ENCODE data around the gene NXPH1.

Gene NXPH1

DNA sequence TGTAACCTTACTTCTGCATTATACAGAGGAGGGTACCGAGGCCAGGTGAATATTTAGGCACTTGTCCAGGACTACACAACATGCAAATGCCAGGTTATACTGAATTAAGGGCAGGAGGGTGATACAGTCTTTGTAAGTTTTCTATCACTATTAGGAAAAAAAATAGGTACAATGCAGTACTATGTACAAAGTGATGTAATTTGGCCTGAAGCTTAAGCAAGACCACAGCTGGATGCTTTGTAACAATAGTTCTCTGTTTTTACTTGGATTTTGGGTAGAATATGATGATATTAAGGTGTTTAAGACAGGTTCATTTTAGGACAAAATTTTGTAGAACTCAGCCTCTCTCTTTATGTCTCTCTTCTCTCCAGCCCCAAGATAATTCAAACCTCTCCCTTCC lies 2.8 kb upstream of the NXPH1 start:
- Histone ChIP-seq H3K9me3 (ENCODE audit: insufficient read depth, low read length) (no peaks in the 10 kb centered on the region), H3K27ac (ENCODE audit: low read length) (no peak overlapping the region), H3K4me1 (ENCODE audit: low read length) (no peaks in the 10 kb centered on the region), H3K27me3 (ENCODE audit: low read depth, low read length) (no peaks in the 10 kb centered on the region), H2AFZ (ENCODE audit: low read depth, low read length) (no peak overlapping the region), H3K36me3 (replicated peaks; ENCODE audit: low read depth, low read length) (no peaks in the 10 kb centered on the region), H3K9ac (ENCODE audit: low read length) (no peak overlapping the region), H3K79me2 (ENCODE audit: low read length) (no peaks in the 10 kb centered on the region), H3K4me2 (ENCODE audit: low read length) (no peak overlapping the region), H4K20me1 (ENCODE audit: insufficient read depth, low read length) (no peaks in the 10 kb centered on the region), H3K4me3 (ENCODE audit: low read length) (no peak overlapping the region)
- TF ChIP-seq, protein P1, sequence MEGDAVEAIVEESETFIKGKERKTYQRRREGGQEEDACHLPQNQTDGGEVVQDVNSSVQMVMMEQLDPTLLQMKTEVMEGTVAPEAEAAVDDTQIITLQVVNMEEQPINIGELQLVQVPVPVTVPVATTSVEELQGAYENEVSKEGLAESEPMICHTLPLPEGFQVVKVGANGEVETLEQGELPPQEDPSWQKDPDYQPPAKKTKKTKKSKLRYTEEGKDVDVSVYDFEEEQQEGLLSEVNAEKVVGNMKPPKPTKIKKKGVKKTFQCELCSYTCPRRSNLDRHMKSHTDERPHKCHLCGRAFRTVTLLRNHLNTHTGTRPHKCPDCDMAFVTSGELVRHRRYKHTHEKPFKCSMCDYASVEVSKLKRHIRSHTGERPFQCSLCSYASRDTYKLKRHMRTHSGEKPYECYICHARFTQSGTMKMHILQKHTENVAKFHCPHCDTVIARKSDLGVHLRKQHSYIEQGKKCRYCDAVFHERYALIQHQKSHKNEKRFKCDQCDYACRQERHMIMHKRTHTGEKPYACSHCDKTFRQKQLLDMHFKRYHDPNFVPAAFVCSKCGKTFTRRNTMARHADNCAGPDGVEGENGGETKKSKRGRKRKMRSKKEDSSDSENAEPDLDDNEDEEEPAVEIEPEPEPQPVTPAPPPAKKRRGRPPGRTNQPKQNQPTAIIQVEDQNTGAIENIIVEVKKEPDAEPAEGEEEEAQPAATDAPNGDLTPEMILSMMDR (IDR thresholded peaks at IDR 0.05; ENCODE audit: low read depth, low read length): no peak
- TF ChIP-seq EZH2phosphoT487 (IDR thresholded peaks at IDR 0.05; ENCODE audit: low read depth): no peak

DNA sequence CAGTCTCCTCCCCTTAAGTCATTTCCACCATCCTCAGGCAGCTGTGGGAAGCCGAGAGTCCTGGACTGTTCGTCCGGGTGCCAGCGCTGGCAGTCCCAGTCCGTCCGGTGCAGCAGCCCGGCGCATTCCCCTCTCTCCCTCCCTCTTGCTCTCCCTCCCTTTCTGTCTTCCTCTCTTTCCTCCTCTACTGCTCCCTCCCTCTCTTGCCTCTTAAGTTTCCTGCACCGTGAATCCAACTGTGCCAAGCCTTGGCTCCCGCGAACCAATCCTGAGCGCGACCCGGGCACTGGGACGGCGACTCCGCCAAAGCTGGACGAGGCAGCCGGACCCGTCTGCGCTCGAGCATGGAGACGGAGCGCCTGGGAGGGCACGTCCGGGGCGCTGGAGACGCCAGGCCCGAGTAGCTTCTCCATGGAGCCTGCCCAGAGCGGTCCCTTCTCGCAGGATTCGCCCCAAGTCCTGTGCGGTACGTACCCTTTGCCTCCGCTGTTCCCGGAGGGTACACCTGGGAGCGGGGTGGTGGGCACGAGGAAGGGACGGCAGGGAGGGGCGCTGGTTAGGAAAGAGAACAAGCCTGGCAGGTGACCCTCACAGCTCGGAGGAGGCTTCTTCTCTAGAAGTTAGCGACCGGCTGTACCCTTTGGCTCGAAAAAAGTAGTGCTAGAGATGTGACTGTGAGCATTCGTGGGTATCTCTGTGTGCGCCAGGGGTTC lies 1.0 kb downstream of the NXPH1 start:
- no peak overlapping the region for H3K4me2 ChIP-seq (ENCODE audit: low read length)
- H3K36me3 ChIP-seq (replicated peaks; ENCODE audit: low read depth, low read length): no peaks in the 10 kb centered on the region
- TF ChIP-seq, protein P1 (IDR thresholded peaks at IDR 0.05; ENCODE audit: low read depth, low read length): no peak
- TF ChIP-seq EZH2phosphoT487 (IDR thresholded peaks at IDR 0.05; ENCODE audit: low read depth): no peak
- H3K4me3 ChIP-seq (ENCODE audit: low read length): no peak overlapping the region
- H3K9ac ChIP-seq (ENCODE audit: low read length): no peak overlapping the region
- H2AFZ ChIP-seq (ENCODE audit: low read depth, low read length): no peak overlapping the region
- no peaks in the 10 kb centered on the region for H3K79me2 ChIP-seq (ENCODE audit: low read length)
- H4K20me1 ChIP-seq (ENCODE audit: insufficient read depth, low read length): no peaks in the 10 kb centered on the region
- no peaks in the 10 kb centered on the region for H3K27me3 ChIP-seq (ENCODE audit: low read depth, low read length)
- H3K4me1 ChIP-seq (ENCODE audit: low read length): peaks cover 3% of the 10 kb centered on the region; the same call in 1 of the 2 replicates
- no peaks in the 10 kb centered on the region for H3K9me3 ChIP-seq (ENCODE audit: insufficient read depth, low read length)
- H3K27ac ChIP-seq (ENCODE audit: low read length): no peak overlapping the region

DNA sequence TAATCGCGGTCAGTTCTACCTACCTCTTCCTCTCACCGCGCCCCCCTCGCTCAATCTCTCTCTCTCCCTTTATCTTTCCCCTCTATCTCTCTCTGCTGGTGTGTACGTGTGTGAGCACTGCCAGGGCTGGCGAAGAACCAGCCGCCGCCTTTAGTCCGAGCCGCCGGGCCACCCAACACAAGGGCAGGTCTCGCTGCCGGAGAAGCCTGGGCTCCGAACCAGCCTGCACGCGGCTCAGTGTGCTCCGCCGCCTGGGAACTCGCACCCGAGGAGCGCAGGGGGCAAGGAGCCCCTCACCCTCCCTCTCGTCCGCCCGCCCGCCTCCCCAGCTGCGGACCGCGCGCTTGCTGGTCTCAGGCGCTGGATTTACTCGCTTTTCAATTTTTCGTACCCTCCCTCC lies 1.7 kb downstream of the NXPH1 start:
- no peak overlapping the region for H2AFZ ChIP-seq (ENCODE audit: low read depth, low read length)
- H3K79me2 ChIP-seq (ENCODE audit: low read length): no peaks in the 10 kb centered on the region
- TF ChIP-seq, protein P1 (IDR thresholded peaks at IDR 0.05; ENCODE audit: low read depth, low read length): no peak
- no peak for TF ChIP-seq EZH2phosphoT487 (IDR thresholded peaks at IDR 0.05; ENCODE audit: low read depth)
- H3K36me3 ChIP-seq (replicated peaks; ENCODE audit: low read depth, low read length): no peaks in the 10 kb centered on the region
- H4K20me1 ChIP-seq (ENCODE audit: insufficient read depth, low read length): no peaks in the 10 kb centered on the region
- no peaks in the 10 kb centered on the region for H3K27me3 ChIP-seq (ENCODE audit: low read depth, low read length)
- H3K27ac ChIP-seq (ENCODE audit: low read length): no peak overlapping the region
- H3K4me1 ChIP-seq (ENCODE audit: low read length): peaks cover 3% of the 10 kb centered on the region; the same call in 1 of the 2 replicates
- H3K9me3 ChIP-seq (ENCODE audit: insufficient read depth, low read length): no peaks in the 10 kb centered on the region
- H3K9ac ChIP-seq (ENCODE audit: low read length): no peak overlapping the region
- no peak overlapping the region for H3K4me2 ChIP-seq (ENCODE audit: low read length)
- no peak overlapping the region for H3K4me3 ChIP-seq (ENCODE audit: low read length)

DNA sequence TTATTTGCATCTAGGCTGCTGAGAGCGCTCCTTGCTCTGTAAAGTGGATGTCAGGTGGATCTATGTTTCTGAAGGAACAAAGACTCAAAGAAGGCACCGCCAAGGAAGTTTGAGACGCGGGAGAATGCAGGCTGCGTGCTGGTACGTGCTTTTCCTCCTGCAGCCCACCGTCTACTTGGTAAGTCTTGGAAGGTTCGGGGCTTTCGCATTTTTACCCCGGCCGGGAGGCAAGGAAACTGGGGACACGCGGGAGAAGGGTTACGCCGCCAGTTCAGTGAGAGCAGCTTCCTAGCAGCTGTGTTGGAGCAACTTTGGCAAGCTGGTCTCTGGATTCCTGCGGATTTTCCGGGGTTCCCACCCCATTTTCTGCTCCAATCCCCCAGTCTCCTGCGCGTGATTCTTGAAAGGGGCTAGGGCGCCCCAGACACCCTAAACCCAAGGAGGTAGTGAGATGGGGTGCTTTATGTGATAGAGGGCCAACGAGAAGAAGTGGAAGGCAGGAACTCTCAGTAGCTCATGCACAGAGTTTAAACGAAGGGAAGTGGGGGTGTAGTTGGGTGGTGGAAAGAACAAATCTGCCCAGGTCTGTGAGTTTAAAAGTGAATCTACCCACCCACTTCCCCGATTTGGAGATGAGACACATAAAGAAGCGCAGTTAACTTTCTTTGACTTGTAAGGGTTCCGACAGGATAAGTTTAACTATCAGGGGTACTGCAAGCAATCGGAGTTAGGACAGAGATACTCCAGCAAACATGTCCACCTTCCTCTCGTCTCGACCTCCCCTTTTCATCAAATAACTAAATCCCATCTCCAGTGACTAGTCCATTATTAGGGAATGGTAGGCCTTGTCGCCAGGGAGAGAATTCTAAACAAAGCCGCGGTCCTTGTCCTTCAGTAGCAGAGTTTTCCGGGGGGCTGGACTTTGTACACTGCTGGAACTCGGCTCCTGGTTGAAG lies 2.5 kb downstream of the NXPH1 start:
- Histone ChIP-seq H3K4me1 (ENCODE audit: low read length) (peaks cover 3% of the 10 kb centered on the region; the same call in 1 of the 2 replicates), H2AFZ (ENCODE audit: low read depth, low read length) (no peak overlapping the region), H3K79me2 (ENCODE audit: low read length) (no peaks in the 10 kb centered on the region), H3K36me3 (replicated peaks; ENCODE audit: low read depth, low read length) (no peaks in the 10 kb centered on the region), H3K9ac (ENCODE audit: low read length) (no peak overlapping the region), H3K4me3 (ENCODE audit: low read length) (no peak overlapping the region), H3K27ac (ENCODE audit: low read length) (no peak overlapping the region), H4K20me1 (ENCODE audit: insufficient read depth, low read length) (no peaks in the 10 kb centered on the region), H3K27me3 (ENCODE audit: low read depth, low read length) (no peaks in the 10 kb centered on the region), H3K4me2 (ENCODE audit: low read length) (no peak overlapping the region), H3K9me3 (ENCODE audit: insufficient read depth, low read length) (no peaks in the 10 kb centered on the region)
- TF ChIP-seq EZH2phosphoT487 (IDR thresholded peaks at IDR 0.05; ENCODE audit: low read depth): no peak
- TF ChIP-seq, protein P1 (IDR thresholded peaks at IDR 0.05; ENCODE audit: low read depth, low read length): no peak

Data from OCI-LY3 (cell line).